HG03025 (cell line): ENCODE measurements around the gene FGGY.
"Not testable (repeated sequence)": the region's sequence is repeated elsewhere in the genome, so short reads cannot be mapped to it uniquely, and the experiment has no call there.

Experiments used
- ATAC-seq: cut with Tn5 transposase; IDR thresholded peaks from one replicate; pipeline ENCODE4 v1.9.1; 2021; ENCODE audit warnings: mild to moderate bottlenecking, moderate library complexity; ENCODE audit not compliant: unreplicated experiment, low FRiP score

Gene FGGY

GRCh38 chr1:59598120-59598440 is 301.2 kb downstream of the FGGY start:
- no peak for ATAC-seq

GRCh38 chr1:59601041-59601441 is 304.1 kb downstream of the FGGY start:
- ATAC-seq, result no peak

- ATAC-seq, result no peak
These were observed 304.9 kb downstream of the FGGY start for GRCh38 chr1:59601811-59602210.

GRCh38 chr1:59604191-59604590 is 307.3 kb downstream of the FGGY start:
- ATAC-seq, result no peak

- no peak for ATAC-seq
These were observed 308.3 kb downstream of the FGGY start for GRCh38 chr1:59605184-59605583.

GRCh38 chr1:59605761-59606160 is 308.9 kb downstream of the FGGY start:
- ATAC-seq, result no peak

GRCh38 chr1:59609245-59609644 is 312.4 kb downstream of the FGGY start:
- no peak for ATAC-seq

- not testable (repeated sequence) for ATAC-seq
These were observed 313.6 kb downstream of the FGGY start for GRCh38 chr1:59610499-59610898.

GRCh38 chr1:59617434-59617833 is 320.5 kb downstream of the FGGY start:
- ATAC-seq, result no peak

- no peak for ATAC-seq
These were observed 322.7 kb downstream of the FGGY start for GRCh38 chr1:59619557-59619956.

GRCh38 chr1:59625384-59625783 is 328.5 kb downstream of the FGGY start:
- ATAC-seq, result no peak

- no peak for ATAC-seq
These were observed 334.8 kb downstream of the FGGY start for GRCh38 chr1:59631561-59632255.

GRCh38 chr1:59635097-59635496 is 338.2 kb downstream of the FGGY start:
- ATAC-seq, result no peak

GRCh38 chr1:59638231-59638711 is 341.4 kb downstream of the FGGY start:
- no peak for ATAC-seq

GRCh38 chr1:59639266-59639665 is 342.4 kb downstream of the FGGY start:
- ATAC-seq, result no peak

- no peak for ATAC-seq
These were observed 344.0 kb downstream of the FGGY start for GRCh38 chr1:59640851-59641250.

GRCh38 chr1:59641836-59642235 is 344.9 kb downstream of the FGGY start:
- ATAC-seq, result no peak

- no peak for ATAC-seq
These were observed 346.6 kb downstream of the FGGY start for GRCh38 chr1:59643526-59643925.

- no peak for ATAC-seq
These were observed 349.0 kb downstream of the FGGY start for GRCh38 chr1:59645893-59646292.

- ATAC-seq, result not testable (repeated sequence)
These were observed 356.5 kb downstream of the FGGY start for GRCh38 chr1:59653142-59653958.

GRCh38 chr1:59653968-59654367 is 357.1 kb downstream of the FGGY start:
- ATAC-seq, result no peak
